CD14-positive monocyte (primary cell): ENCODE data around the gene GBGT1. TPM values are rescaled to one million over a fixed set of nuclear protein-coding genes. Genes with fewer than 3 reads are reported as not detected.

Experiments
- DNase-seq, 3 donors: peaks; one replicate each; pipeline ENCODE4 v3.0.0-alpha.2; 2011 to 2022
- H2AFZ ChIP-seq: 2 replicates; pipeline ENCODE4 v1.6.0; 2012; ENCODE audit warnings: mild to moderate bottlenecking, low read depth, low read length, inconsistent platforms; ENCODE audit not compliant: insufficient read depth, poor library complexity, severe bottlenecking
- H3K27ac ChIP-seq, 2 donors: 1 replicate in 1 of 2; 2 replicates in 1 of 2; pipeline ENCODE4 v1.5.1; 2012 to 2013; ENCODE audit warnings: low read length in 2 of 2, control low read depth in 1 of 2, inconsistent platforms in 1 of 2, low read depth in 1 of 2, mild to moderate bottlenecking in 1 of 2
- H3K27me3 ChIP-seq, 2 donors: one replicate each; pipeline versions ENCODE4 v1.6.0 to v1.6.1; 2011 to 2013; ENCODE audit warnings: low read length in 2 of 2; ENCODE audit not compliant: control insufficient read depth in 2 of 2, insufficient read depth in 2 of 2
- H3K36me3 ChIP-seq, 2 donors: replicated peaks in 1 of 2; 1 replicate in 1 of 2; 2 replicates in 1 of 2; pipeline versions ENCODE4 v1.5.1 to v1.6.1; 2012 to 2013; ENCODE audit warnings: low read length in 2 of 2, control low read depth in 1 of 2, inconsistent platforms in 1 of 2, mild to moderate bottlenecking in 1 of 2; ENCODE audit not compliant: insufficient read depth in 2 of 2, control insufficient read depth in 1 of 2
- H3K4me1 ChIP-seq, 2 donors: 1 replicate in 1 of 2; 2 replicates in 1 of 2; pipeline versions ENCODE4 v1.5.1 to v1.6.1; 2012 to 2013; ENCODE audit warnings: low read length in 2 of 2, control low read depth in 1 of 2, inconsistent platforms in 1 of 2, mild to moderate bottlenecking in 1 of 2, moderate library complexity in 1 of 2; ENCODE audit not compliant: insufficient read depth in 2 of 2, control insufficient read depth in 1 of 2
- H3K4me2 ChIP-seq: replicated peaks from 2 replicates; pipeline ENCODE3; 2012; ENCODE audit warnings: low read length, moderate library complexity, mild to moderate bottlenecking; ENCODE audit not compliant: poor library complexity, severe bottlenecking; ENCODE audit errors: extremely low read depth
- H3K4me3 ChIP-seq, 3 experiments: fragments of 200-600 bp in 1 of 3; sonication (generic) in 1 of 3; replicated peaks in 1 of 3; 1 replicate in 2 of 3; 2 replicates in 1 of 3; pipeline ENCODE4 v1.5.1; 2011 to 2013; ENCODE audit warnings: low read length in 3 of 3, mild to moderate bottlenecking in 3 of 3, control low read depth in 2 of 3, low read depth in 2 of 3, inconsistent platforms in 1 of 3, moderate library complexity in 1 of 3
- H3K79me2 ChIP-seq: 2 replicates; pipeline ENCODE4 v1.6.0; 2012; ENCODE audit warnings: mild to moderate bottlenecking, control low read depth, inconsistent platforms, low read length, moderate library complexity; ENCODE audit not compliant: insufficient read depth
- H3K9ac ChIP-seq: 2 replicates; pipeline ENCODE4 v1.6.0; 2017; ENCODE audit warnings: low read length, mild to moderate bottlenecking; ENCODE audit not compliant: insufficient read depth, poor library complexity, severe bottlenecking
- H3K9me3 ChIP-seq, 2 donors: replicated peaks in 1 of 2; 1 replicate in 1 of 2; 2 replicates in 1 of 2; pipeline versions ENCODE4 v1.5.1 to v1.6.1; 2012 to 2013; ENCODE audit warnings: low read length in 2 of 2, control low read depth in 1 of 2; ENCODE audit not compliant: control insufficient read depth in 1 of 2, insufficient read depth in 1 of 2
- H4K20me1 ChIP-seq: 2 replicates; pipeline ENCODE4 v1.6.0; 2012; ENCODE audit warnings: mild to moderate bottlenecking, low read length, control low read depth, moderate library complexity; ENCODE audit not compliant: insufficient read depth
- H3K27ac Mint-ChIP-seq, 7 donors: one replicate each; pipeline ENCODE4 v1.8.0; 2020; ENCODE audit warnings: mild to moderate bottlenecking in 7 of 7, mixed read lengths in 7 of 7, moderate library complexity in 6 of 7, inconsistent platforms in 2 of 7
- H3K27me3 Mint-ChIP-seq, 3 donors: one replicate each; pipeline ENCODE4 v1.8.0; 2021 to 2022; ENCODE audit warnings: low read depth in 3 of 3, mild to moderate bottlenecking in 3 of 3, mixed read lengths in 3 of 3, moderate library complexity in 3 of 3, inconsistent platforms in 1 of 3
- H3K36me3 Mint-ChIP-seq, 2 donors: one replicate each; pipeline ENCODE4 v1.8.0; 2020; ENCODE audit warnings: mixed read lengths in 2 of 2, inconsistent platforms in 1 of 2, mild to moderate bottlenecking in 1 of 2
- H3K4me1 Mint-ChIP-seq: one replicate; pipeline ENCODE4 v1.8.0; 2020; ENCODE audit warnings: mild to moderate bottlenecking, mixed read lengths
- H3K4me3 Mint-ChIP-seq, 2 donors: one replicate each; pipeline ENCODE4 v1.8.0; 2020; ENCODE audit warnings: mild to moderate bottlenecking in 2 of 2, mixed read lengths in 2 of 2, moderate library complexity in 1 of 2
- H3K9me3 Mint-ChIP-seq, 7 donors: one replicate each; pipeline ENCODE4 v1.8.0; 2020 to 2022; ENCODE audit warnings: mixed read lengths in 7 of 7, mild to moderate bottlenecking in 6 of 7, moderate library complexity in 6 of 7, inconsistent platforms in 2 of 7
- CTCF ChIP-seq: fragments of 200-600 bp; IDR thresholded peaks from one replicate; pipeline ENCODE4 v1.8.0; 2022; ENCODE audit warnings: antibody characterized with exemption, mild to moderate bottlenecking
- WGBS: methylation state at CpG from one replicate; pipeline ENCODE4 v1.1.5; 2013; ENCODE audit warnings: missing lambda C conversion rate; ENCODE audit not compliant: insufficient coverage; 5-methylcytosine and 5-hydroxymethylcytosine counted together
- intact Hi-C, 2 donors: fragments of 100-400 bp; cut with micrococcal nuclease; formaldehyde crosslinking; loops; one replicate each; pipeline versions ENCODE4 v1.15.0 to v1.15.1; 2023
- polyA plus RNA-seq, 3 donors: library from polyadenylated mRNA; depleted of rRNA in 1 of 3; unstranded in 2 of 3; stranded (reverse) in 1 of 3; fragments of 300-500 nt in 2 of 3; fragments of >200 nt in 1 of 3; fragmentation: Illumina TruSeq in 2 of 3; gene quantifications; 1 replicate in 2 of 3; 2 replicates in 1 of 3; pipeline ENCODE4 v1.2.3, GENCODE V29; 2012 to 2021

Gene GBGT1
- polyA plus RNA-seq, 3 donors: 7.1 to 40.1 (median 8.0) TPM

DNA sequence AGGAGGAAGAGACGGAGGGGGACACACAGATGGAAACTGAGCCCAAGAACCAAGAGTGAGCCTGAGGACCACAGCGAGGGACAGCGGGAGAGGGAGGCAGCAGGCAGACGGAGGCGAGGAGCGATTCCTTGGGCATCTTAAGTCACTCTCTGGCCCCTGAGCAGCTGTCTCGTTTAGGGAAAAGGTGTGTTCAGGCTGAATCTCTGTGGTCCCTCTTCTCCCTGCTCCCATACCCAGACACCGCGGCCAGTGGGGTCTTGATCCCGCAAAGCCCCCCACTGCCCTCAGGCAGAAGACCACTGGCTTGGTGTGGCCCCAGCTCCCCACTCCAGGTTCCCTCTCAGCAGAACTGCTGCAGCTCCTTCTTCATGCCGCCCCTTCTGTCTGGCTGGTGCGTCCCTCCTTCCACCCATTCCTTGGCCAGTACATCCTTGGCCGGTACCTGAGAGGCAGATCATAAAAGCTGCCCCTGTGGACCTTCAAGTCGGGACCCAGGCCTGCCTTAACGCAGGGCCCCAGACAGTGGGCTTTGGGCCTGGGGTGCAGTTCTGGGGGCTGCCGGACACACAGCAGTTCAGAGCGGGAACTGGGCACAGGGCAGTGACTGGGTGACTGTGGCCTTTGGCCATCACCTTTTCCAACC is 36.9 kb downstream of the GBGT1 start:
- WGBS: 83% methylated on average over 12 of the region's 17 CpGs
- peak overlapping the region in 1 of 3 experiments; percentile 63 for H3K4me3 ChIP-seq
- H2AFZ ChIP-seq: no peak overlapping the region
- H3K27ac ChIP-seq: peak overlapping the region in 1 of 2 donors; percentile 74
- no peak for DNase-seq
- H3K36me3 ChIP-seq: no peaks in the 10 kb centered on the region
- Mint-ChIP-seq H3K4me3 (peak overlapping the region; percentile 54 to 81), H3K9me3 (peaks cover 0 to 2% (median 0%) of the 10 kb centered on the region in 7 donors), H3K4me1 (peaks cover 57% of the 10 kb centered on the region), H3K27me3 (peaks cover 0 to 6% (median 2%) of the 10 kb centered on the region in 3 donors), H3K27ac (peak overlapping the region; percentile 74 to 100 (median 90)), H3K36me3 (peaks cover 3 to 13% of the 10 kb centered on the region in 2 donors)
- no peaks in the 10 kb centered on the region for H3K79me2 ChIP-seq
- H3K4me2 ChIP-seq: peak overlapping the region; percentile 68
- peaks cover 6% of the 10 kb centered on the region for H4K20me1 ChIP-seq
- no peak for TF ChIP-seq CTCF
- intact Hi-C loops: no loop called here
- peak overlapping the region; percentile 43 for H3K9ac ChIP-seq
- no peaks in the 10 kb centered on the region for H3K27me3 ChIP-seq
- H3K9me3 ChIP-seq: no peaks in the 10 kb centered on the region
- peaks cover 50 to 51% of the 10 kb centered on the region in 2 donors for H3K4me1 ChIP-seq

DNA sequence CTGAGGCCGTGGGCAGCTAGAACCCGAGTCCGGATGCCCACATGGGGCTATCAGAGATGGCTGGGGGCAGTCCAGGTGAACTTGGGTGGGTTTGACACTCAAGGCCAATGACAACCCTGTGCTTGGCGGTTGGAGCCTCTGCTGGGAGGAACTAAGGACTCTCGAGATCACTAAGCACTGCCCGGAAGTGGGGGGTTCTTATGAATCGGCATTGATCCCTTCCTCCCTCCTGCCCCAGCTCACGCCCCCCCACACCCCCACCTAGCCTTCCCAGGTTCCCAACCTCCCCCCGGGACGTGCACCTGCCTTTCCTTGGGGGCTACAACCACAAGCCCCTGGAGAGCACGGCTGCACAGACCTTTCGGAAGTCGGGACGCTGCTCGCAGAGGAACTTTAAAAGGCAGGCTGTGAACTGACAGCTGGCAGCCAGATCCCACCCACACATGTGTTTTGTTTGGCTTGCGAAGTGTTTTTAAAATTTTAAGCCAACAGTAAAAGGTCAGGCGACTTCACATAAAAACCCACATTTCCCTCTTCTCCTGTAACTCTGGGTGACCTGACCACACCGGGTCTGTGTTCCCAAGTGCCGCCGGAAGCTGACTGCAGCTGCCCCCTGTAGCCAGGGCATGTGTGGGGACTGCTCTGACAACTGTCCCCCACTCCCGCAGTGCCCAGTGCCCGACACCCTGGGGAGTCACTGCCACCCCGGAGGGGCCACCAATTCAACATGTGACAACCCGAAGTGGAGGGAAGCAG is 37.6 kb downstream of the GBGT1 start:
- Mint-ChIP-seq H3K4me1 (peaks cover 58% of the 10 kb centered on the region), H3K36me3 (peaks cover 3 to 11% of the 10 kb centered on the region in 2 donors), H3K27me3 (peaks cover 0 to 6% (median 2%) of the 10 kb centered on the region in 3 donors), H3K27ac (peak overlapping the region; percentile 74 to 100 (median 90)), H3K9me3 (peaks cover 0 to 2% (median 0%) of the 10 kb centered on the region in 7 donors), H3K4me3 (peak overlapping the region; percentile 54 to 81)
- intact Hi-C loops: no loop called here
- peak overlapping the region; percentile 37 for H2AFZ ChIP-seq
- no peaks in the 10 kb centered on the region for H3K27me3 ChIP-seq
- H3K4me1 ChIP-seq: peaks cover 55 to 58% of the 10 kb centered on the region in 2 donors
- WGBS: 49% methylated on average over 15 of the region's 24 CpGs
- H3K9me3 ChIP-seq: no peaks in the 10 kb centered on the region
- peak overlapping the region; percentile 43 for H3K9ac ChIP-seq
- peak overlapping the region; percentile 68 for H3K4me2 ChIP-seq
- no peaks in the 10 kb centered on the region for H3K79me2 ChIP-seq
- peak in 2 of 3 donors; percentile 46 to 59 for DNase-seq
- no peaks in the 10 kb centered on the region for H3K36me3 ChIP-seq
- peak; percentile 10 for TF ChIP-seq CTCF
- H3K4me3 ChIP-seq: peak overlapping the region in 2 of 3 experiments; percentile 19 to 63
- no peaks in the 10 kb centered on the region for H4K20me1 ChIP-seq
- peak overlapping the region; percentile 42 to 74 for H3K27ac ChIP-seq
